OCI-LY7 (cell line): ENCODE measurements around the gene IGFLR1. TPM values are rescaled to one million over a fixed set of nuclear protein-coding genes. Genes with fewer than 3 reads are reported as not detected.

Source experiments
- BruUV-seq: library from RNA; stranded (reverse); fragments of 400-500 nt; replicated peaks from 2 replicates; lab custom pipeline; 2021; lab: Mats Ljungman, UMichigan
- CTCF ChIA-PET: fragments of 300-600 bp; sonication (Branson Sonifier 250); formaldehyde crosslinking; loops from one replicate; lab custom pipeline; 2022; ENCODE audit warnings: antibody characterized with exemption; ENCODE audit not compliant: unreplicated experiment; lab: Charles Lee
- POLR2A ChIA-PET: fragments of 300-600 bp; sonication (Branson Sonifier 250); formaldehyde crosslinking; loops from one replicate; lab custom pipeline; 2022; ENCODE audit warnings: antibody characterized with exemption; lab: Charles Lee
- DNase-seq: peaks from one replicate; pipeline ENCODE4 v3.0.0-alpha.2; 2015; ENCODE audit warnings: low spot score
- H2AFZ ChIP-seq: fragments of 200-600 bp; sonication (generic), shearing (Covaris generic); 2 replicates; pipeline ENCODE4 v1.6.1; 2014; ENCODE audit warnings: mild to moderate bottlenecking, antibody characterized with exemption, low read length, moderate library complexity
- H3K27ac ChIP-seq: fragments of 200-600 bp; sonication (generic); 2 replicates; pipeline ENCODE4 v1.5.1; 2014; ENCODE audit warnings: mixed run types, low read depth, mild to moderate bottlenecking, moderate library complexity, low read length, inconsistent platforms; ENCODE audit not compliant: poor library complexity, severe bottlenecking
- H3K36me3 ChIP-seq: fragments of 200-600 bp; sonication (generic); 2 replicates; pipeline ENCODE4 v1.6.1; 2014; ENCODE audit warnings: mild to moderate bottlenecking, antibody characterized with exemption, low read length, moderate library complexity, mixed read lengths; ENCODE audit not compliant: insufficient read depth
- H3K4me1 ChIP-seq: fragments of 200-600 bp; sonication (generic); 2 replicates; pipeline ENCODE4 v1.5.1; 2014; ENCODE audit warnings: mild to moderate bottlenecking, low read length; ENCODE audit not compliant: insufficient read depth, poor library complexity, severe bottlenecking
- H3K4me2 ChIP-seq: fragments of 200-600 bp; sonication (generic); 2 replicates; pipeline ENCODE4 v1.6.1; 2014; ENCODE audit warnings: mild to moderate bottlenecking, low read length
- H3K4me3 ChIP-seq: fragments of 200-600 bp; sonication (generic); 2 replicates; pipeline ENCODE4 v1.5.1; 2014; ENCODE audit warnings: mild to moderate bottlenecking, low read depth, low read length; ENCODE audit not compliant: poor library complexity, severe bottlenecking
- H3K79me2 ChIP-seq: fragments of 200-600 bp; sonication (generic); 2 replicates; pipeline ENCODE4 v1.6.1; 2016; ENCODE audit warnings: low read depth, mild to moderate bottlenecking, low read length, moderate library complexity, mixed read lengths; ENCODE audit not compliant: insufficient read depth
- H3K9me2 ChIP-seq: fragments of 200-600 bp; sonication (generic); 2 replicates; pipeline ENCODE4 v1.6.1; 2016; ENCODE audit warnings: mild to moderate bottlenecking, low read length, mixed read lengths; ENCODE audit not compliant: insufficient read depth
- H3K9me3 ChIP-seq: fragments of 200-600 bp; sonication (generic); 2 replicates; pipeline ENCODE4 v1.6.1; 2014; ENCODE audit warnings: mild to moderate bottlenecking, mixed run types, low read length, mixed read lengths
- H4K20me1 ChIP-seq: fragments of 200-600 bp; sonication (generic); 2 replicates; pipeline ENCODE4 v1.6.1; 2014; ENCODE audit warnings: mild to moderate bottlenecking, antibody characterized with exemption, low read length, moderate library complexity, mixed read lengths; ENCODE audit not compliant: insufficient read depth
- CTCF ChIP-seq: fragments of 200-600 bp; sonication (generic); conservative IDR thresholded peaks from 2 replicates; pipeline ENCODE4 v1.5.1; 2014; ENCODE audit warnings: mild to moderate bottlenecking, antibody characterized with exemption, low read length, moderate library complexity, mixed read lengths
- EZH2phosphoT487 ChIP-seq: fragments of 200-600 bp; sonication (generic); IDR thresholded peaks from 2 replicates; pipeline ENCODE4 v1.6.1; 2018; ENCODE audit warnings: low read depth, borderline replicate concordance, mild to moderate bottlenecking, mixed run types, antibody characterized with exemption, low read length, moderate library complexity, mixed read lengths
- intact Hi-C: fragments of 100-400 bp; cut with micrococcal nuclease; formaldehyde crosslinking; loops from one replicate; pipeline ENCODE4 v1.10.0; 2022; ENCODE audit not compliant: unreplicated experiment
- total RNA-seq, 2 experiments: library from RNA; depleted of rRNA in 1 of 2; stranded (reverse); fragments of >200 nt in 1 of 2; shearing (Covaris generic) in 1 of 2; gene quantifications; 2 replicates each; pipeline ENCODE4 v1.2.3, GENCODE V29; 2014 to 2022

The IGFLR1 gene
- total RNA-seq, 2 experiments from 2014 or later: 8.5 to 18.3 TPM

GRCh38 chr19:35729021-35729420 is 13.2 kb downstream of the IGFLR1 start:
- no peak for TF ChIP-seq EZH2phosphoT487
- TF ChIP-seq CTCF: no peak
- Histone ChIP-seq H3K9me2 (no peaks in the 10 kb centered on the region), H4K20me1 (no peaks in the 10 kb centered on the region), H2AFZ (no peak overlapping the region), H3K27ac (no peak overlapping the region), H3K4me3 (no peak overlapping the region), H3K9me3 (no peaks in the 10 kb centered on the region), H3K4me2 (no peak overlapping the region), H3K36me3 (peaks cover 98% of the 10 kb centered on the region), H3K4me1 (no peaks in the 10 kb centered on the region), H3K79me2 (no peaks in the 10 kb centered on the region)
- ChIA-PET POLR2A (no interaction called here), CTCF (no interaction called here)
- BruUV-seq: no TSS peak
- DNase-seq: no peak
- intact Hi-C loops: no loop called here

GRCh38 chr19:35727956-35728706 is 14.1 kb downstream of the IGFLR1 start:
- intact Hi-C loops: no loop called here
- no peak for TF ChIP-seq CTCF
- no peak for TF ChIP-seq EZH2phosphoT487
- no peaks in the 10 kb centered on the region for H3K79me2 ChIP-seq
- H3K36me3 ChIP-seq: peaks cover 98% of the 10 kb centered on the region
- no peak overlapping the region for H3K4me2 ChIP-seq
- no peak for DNase-seq
- CTCF ChIA-PET: no interaction called here
- no peak overlapping the region for H2AFZ ChIP-seq
- H3K4me3 ChIP-seq: no peak overlapping the region
- no peak overlapping the region for H3K27ac ChIP-seq
- no TSS peak for BruUV-seq
- POLR2A ChIA-PET: no interaction called here
- no peaks in the 10 kb centered on the region for H3K9me2 ChIP-seq
- H3K9me3 ChIP-seq: no peaks in the 10 kb centered on the region
- no peaks in the 10 kb centered on the region for H4K20me1 ChIP-seq
- H3K4me1 ChIP-seq: no peaks in the 10 kb centered on the region
